ENCODE results near the gene FAM107B.

- TF ChIP-seq CTCF (conservative IDR thresholded peaks at IDR 0.05) (no peak), ZFX (IDR thresholded peaks at IDR 0.05) (no peak)
These were observed 161.1 kb downstream of the FAM107B start for GRCh38 chr10:14613588-14613920.
